Tibial nerve (tissue), 4 donors: ENCODE measurements around the gene PKP4. TPM values are rescaled to one million over a fixed set of nuclear protein-coding genes. Genes with fewer than 3 reads are reported as not detected.
A peak's percentile ranks its signal among the peaks of the same experiment; 100 is the strongest.

Experiments
- DNase-seq, 2 donors: peaks; one replicate each; pipeline ENCODE4 v3.0.0-alpha.2; 2019; ENCODE audit warnings: low spot score in 2 of 2
- H3K27ac ChIP-seq, 4 donors: fragments of 200-600 bp; sonication (generic) in 3 of 4; one replicate each; pipeline ENCODE4 v1.5.1; 2017 to 2019; ENCODE audit warnings: mild to moderate bottlenecking in 1 of 4
- H3K27me3 ChIP-seq, 2 donors: fragments of 200-600 bp; sonication (generic) in 1 of 2; one replicate each; pipeline versions ENCODE4 v1.5.1 to v1.6.0; 2017 to 2019
- H3K36me3 ChIP-seq, 3 donors: fragments of 200-600 bp; sonication (generic); one replicate each; pipeline ENCODE4 v1.5.1; 2018 to 2019
- H3K4me1 ChIP-seq, 4 donors: fragments of 200-600 bp; sonication (generic) in 3 of 4; one replicate each; pipeline ENCODE4 v1.5.1; 2017 to 2019
- H3K4me3 ChIP-seq, 4 donors: fragments of 200-600 bp; sonication (generic) in 3 of 4; one replicate each; pipeline ENCODE4 v1.5.1; 2017 to 2019; ENCODE audit warnings: mild to moderate bottlenecking in 1 of 4, moderate library complexity in 1 of 4
- H3K9me3 ChIP-seq, 4 donors: fragments of 200-600 bp; sonication (generic) in 3 of 4; one replicate each; pipeline ENCODE4 v1.5.1; 2017 to 2019
- EP300 ChIP-seq, 2 donors: sonication (generic); formaldehyde crosslinking; IDR thresholded peaks; one replicate each; pipeline ENCODE4 v1.6.1; 2017; ENCODE audit warnings: antibody characterized with exemption in 2 of 2, mild to moderate bottlenecking in 1 of 2
- POLR2A ChIP-seq, 2 donors: fragments of 450-650 bp; IDR thresholded peaks; one replicate each; pipeline ENCODE4 v1.6.1; 2017; ENCODE audit warnings: antibody characterized with exemption in 2 of 2, mild to moderate bottlenecking in 2 of 2, moderate library complexity in 2 of 2
- WGBS, 2 donors: methylation state at CpG; one replicate each; pipeline ENCODE4 v1.1.5; 2018; 5-methylcytosine and 5-hydroxymethylcytosine counted together
- total RNA-seq, 4 donors: library from RNA; depleted of rRNA; stranded (reverse); fragments of >200 nt; gene quantifications; one replicate each; pipeline ENCODE4 v1.1.0, GENCODE V29; 2016
- TF ChIP-seq, protein P1 (sequence below), 5 experiments: fragments of 200-600 bp in 3 of 5; fragments of 450-650 bp in 2 of 5; sonication (generic) in 3 of 5; IDR thresholded peaks; one replicate each; pipeline ENCODE4 v1.5.1; 2016 to 2019; ENCODE audit warnings: antibody characterized with exemption in 5 of 5, mild to moderate bottlenecking in 3 of 5, moderate library complexity in 2 of 5

Gene PKP4, protein sequence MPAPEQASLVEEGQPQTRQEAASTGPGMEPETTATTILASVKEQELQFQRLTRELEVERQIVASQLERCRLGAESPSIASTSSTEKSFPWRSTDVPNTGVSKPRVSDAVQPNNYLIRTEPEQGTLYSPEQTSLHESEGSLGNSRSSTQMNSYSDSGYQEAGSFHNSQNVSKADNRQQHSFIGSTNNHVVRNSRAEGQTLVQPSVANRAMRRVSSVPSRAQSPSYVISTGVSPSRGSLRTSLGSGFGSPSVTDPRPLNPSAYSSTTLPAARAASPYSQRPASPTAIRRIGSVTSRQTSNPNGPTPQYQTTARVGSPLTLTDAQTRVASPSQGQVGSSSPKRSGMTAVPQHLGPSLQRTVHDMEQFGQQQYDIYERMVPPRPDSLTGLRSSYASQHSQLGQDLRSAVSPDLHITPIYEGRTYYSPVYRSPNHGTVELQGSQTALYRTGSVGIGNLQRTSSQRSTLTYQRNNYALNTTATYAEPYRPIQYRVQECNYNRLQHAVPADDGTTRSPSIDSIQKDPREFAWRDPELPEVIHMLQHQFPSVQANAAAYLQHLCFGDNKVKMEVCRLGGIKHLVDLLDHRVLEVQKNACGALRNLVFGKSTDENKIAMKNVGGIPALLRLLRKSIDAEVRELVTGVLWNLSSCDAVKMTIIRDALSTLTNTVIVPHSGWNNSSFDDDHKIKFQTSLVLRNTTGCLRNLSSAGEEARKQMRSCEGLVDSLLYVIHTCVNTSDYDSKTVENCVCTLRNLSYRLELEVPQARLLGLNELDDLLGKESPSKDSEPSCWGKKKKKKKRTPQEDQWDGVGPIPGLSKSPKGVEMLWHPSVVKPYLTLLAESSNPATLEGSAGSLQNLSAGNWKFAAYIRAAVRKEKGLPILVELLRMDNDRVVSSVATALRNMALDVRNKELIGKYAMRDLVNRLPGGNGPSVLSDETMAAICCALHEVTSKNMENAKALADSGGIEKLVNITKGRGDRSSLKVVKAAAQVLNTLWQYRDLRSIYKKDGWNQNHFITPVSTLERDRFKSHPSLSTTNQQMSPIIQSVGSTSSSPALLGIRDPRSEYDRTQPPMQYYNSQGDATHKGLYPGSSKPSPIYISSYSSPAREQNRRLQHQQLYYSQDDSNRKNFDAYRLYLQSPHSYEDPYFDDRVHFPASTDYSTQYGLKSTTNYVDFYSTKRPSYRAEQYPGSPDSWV
- 100 to 1,000 TPM in 2 of 4 donors, 10 to 100 TPM in 2; 57.8 to 100 (median 92.0) TPM for total RNA-seq

DNA sequence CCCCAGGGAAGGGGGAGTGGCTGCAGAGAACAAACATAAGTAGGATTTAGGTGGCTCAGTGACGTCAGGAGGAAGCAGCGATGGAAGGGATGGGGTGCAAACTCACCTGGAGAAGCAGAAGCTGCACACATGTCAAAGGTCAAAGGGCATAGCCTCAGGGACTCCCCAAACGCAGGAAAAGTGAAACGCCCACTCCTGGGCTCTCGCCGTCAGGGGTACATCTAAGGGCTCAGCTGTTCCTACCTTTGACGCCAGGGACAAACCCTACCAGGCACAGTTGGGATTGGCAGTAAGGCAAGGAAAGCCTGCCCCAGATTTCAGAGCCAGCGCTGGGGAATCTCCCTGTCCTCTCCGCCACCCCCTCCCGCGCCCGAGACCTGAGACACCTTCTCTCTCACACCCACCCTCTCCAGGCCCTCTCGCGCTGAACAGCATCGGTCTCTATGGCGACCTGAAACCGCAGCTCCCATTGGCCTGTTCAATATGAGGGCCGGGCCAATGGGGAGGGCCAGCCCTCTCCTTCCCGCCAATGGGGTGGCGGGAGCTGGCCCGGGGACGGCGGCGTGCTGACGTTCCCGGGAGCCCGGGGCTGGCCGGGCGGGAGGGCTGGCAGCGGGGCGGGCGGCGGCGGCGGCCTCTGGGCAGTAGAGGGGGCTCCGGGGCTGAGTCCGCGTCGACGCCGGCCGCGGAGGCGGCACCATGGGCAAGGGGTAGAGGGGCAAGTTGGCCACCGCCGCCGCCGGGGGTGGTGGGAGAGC, at the start of gene PKP4, which contains the start of gene CCDC148:
Gene PKP4 (plus strand): TSS at position 644 of the 758 bp plus-strand sequence. CDS start 76,233 bp downstream, outside the sequence.
Gene CCDC148 (minus strand): TSS at position 445 of the 758 bp plus-strand sequence. CDS start 314 bp downstream, at position 131.
- WGBS, 2 donors: 1% methylated on average over 17 to 23 of the region's 48 CpGs
- peak; percentile 74 to 76 for DNase-seq
- peak within 1 kb of the TSS; percentile 87 to 100 (median 94) for H3K4me3 ChIP-seq
- H3K27me3 ChIP-seq: no peaks in the 10 kb centered on the region
- no peaks in the 10 kb centered on the region for H3K36me3 ChIP-seq
- H3K9me3 ChIP-seq: no peaks in the 10 kb centered on the region
- peak; percentile 43 to 72 for TF ChIP-seq POLR2A (IDR thresholded peaks at IDR 0.05)
- no peak for TF ChIP-seq EP300 (IDR thresholded peaks at IDR 0.05)
- TF ChIP-seq, protein P1, sequence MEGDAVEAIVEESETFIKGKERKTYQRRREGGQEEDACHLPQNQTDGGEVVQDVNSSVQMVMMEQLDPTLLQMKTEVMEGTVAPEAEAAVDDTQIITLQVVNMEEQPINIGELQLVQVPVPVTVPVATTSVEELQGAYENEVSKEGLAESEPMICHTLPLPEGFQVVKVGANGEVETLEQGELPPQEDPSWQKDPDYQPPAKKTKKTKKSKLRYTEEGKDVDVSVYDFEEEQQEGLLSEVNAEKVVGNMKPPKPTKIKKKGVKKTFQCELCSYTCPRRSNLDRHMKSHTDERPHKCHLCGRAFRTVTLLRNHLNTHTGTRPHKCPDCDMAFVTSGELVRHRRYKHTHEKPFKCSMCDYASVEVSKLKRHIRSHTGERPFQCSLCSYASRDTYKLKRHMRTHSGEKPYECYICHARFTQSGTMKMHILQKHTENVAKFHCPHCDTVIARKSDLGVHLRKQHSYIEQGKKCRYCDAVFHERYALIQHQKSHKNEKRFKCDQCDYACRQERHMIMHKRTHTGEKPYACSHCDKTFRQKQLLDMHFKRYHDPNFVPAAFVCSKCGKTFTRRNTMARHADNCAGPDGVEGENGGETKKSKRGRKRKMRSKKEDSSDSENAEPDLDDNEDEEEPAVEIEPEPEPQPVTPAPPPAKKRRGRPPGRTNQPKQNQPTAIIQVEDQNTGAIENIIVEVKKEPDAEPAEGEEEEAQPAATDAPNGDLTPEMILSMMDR (IDR thresholded peaks at IDR 0.05): peak in 4 of 5 experiments; percentile 20 to 58 (median 40)
- H3K4me1 ChIP-seq: peaks cover 0 to 36% (median 7%) of the 10 kb centered on the region in 4 donors
- H3K27ac ChIP-seq: peak within 1 kb of the TSS; percentile 89 to 94 (median 94)

DNA sequence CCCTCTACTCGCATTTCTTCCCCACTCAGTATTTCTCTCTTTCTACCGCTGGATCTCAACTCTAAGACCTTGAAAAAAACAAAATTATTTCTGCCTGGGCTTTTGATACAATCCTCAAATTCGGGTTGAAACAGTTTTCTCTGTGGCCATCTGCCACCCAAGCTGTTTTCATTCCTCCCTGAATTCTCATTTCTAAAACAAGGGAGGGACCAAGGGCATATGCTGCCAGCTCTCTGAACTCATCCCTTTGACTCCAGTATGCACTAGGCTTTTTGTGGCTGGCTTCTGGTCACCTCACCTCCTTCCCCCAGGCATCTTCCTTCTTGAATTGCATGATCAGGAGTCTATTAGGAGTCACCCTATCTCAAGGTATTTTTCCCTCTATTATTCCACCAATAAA, 49.7 kb upstream of the PKP4 start:
- WGBS, 2 donors: 75% methylated on average over 3 of the region's 3 CpGs

DNA sequence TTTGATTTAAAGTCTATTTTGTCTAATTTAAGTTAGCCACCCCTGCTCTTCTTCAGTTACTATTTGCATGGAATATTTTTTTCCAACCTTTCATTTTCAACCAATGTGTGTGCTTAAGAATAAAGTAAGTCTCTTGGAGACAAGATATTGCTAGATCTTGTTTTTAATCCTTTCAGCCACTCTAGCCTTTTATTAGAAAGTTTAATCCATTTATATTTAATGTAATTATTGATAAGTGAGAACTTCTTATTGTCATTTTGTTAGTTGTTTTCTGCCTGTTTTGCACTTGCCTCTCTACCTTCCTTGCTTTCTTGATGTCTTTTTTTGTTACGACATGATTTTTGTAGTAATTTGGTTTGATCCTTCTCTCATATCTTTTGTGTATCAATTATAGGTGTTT, 46.6 kb upstream of the PKP4 start:
- Histone ChIP-seq H3K4me3 (no peak overlapping the region), H3K27me3 (no peaks in the 10 kb centered on the region), H3K9me3 (peaks cover 0 to 24% (median 2%) of the 10 kb centered on the region in 4 donors), H3K36me3 (no peaks in the 10 kb centered on the region), H3K4me1 (no peaks in the 10 kb centered on the region), H3K27ac (no peak overlapping the region)
- TF ChIP-seq, protein P1 (IDR thresholded peaks at IDR 0.05): no peak
- TF ChIP-seq EP300 (IDR thresholded peaks at IDR 0.05) (no peak), POLR2A (IDR thresholded peaks at IDR 0.05) (no peak)
- no peak for DNase-seq
- 100% methylated on average over 1 of the region's 1 CpG for WGBS, 2 donors

More for the DNA sequence above, 49.7 kb upstream of the PKP4 start:
- Histone ChIP-seq H3K27ac (no peak overlapping the region), H3K27me3 (no peaks in the 10 kb centered on the region), H3K9me3 (peaks cover 0 to 21% (median 2%) of the 10 kb centered on the region in 4 donors), H3K4me3 (no peak overlapping the region), H3K4me1 (peaks cover 0 to 9% (median 0%) of the 10 kb centered on the region in 4 donors), H3K36me3 (no peaks in the 10 kb centered on the region)
- no peak for DNase-seq
- TF ChIP-seq EP300 (IDR thresholded peaks at IDR 0.05): no peak
- TF ChIP-seq, protein P1 (IDR thresholded peaks at IDR 0.05): no peak
- no peak for TF ChIP-seq POLR2A (IDR thresholded peaks at IDR 0.05)

DNA sequence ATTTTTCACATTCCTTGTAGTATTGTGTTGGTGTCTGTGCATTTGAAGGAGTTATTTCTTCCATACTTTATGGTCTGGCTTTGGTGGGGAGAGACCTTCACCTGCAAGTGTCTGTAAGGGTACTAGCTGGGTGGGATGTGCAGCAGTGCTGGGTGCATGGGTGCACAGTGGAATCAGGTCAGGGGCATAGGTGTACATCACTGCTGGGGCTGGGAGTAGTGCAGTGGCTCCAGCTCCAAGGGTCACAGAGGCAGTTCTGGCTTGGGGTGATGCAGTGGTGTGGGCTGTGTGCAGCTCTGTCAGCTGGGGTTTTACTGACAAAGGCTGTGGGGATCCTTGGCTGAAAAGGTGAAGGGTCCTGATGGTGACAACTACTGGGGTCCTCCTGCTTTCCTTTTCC, 45.0 kb upstream of the PKP4 start:
- TF ChIP-seq EP300 (IDR thresholded peaks at IDR 0.05) (no peak), POLR2A (IDR thresholded peaks at IDR 0.05) (no peak)
- TF ChIP-seq, protein P1 (IDR thresholded peaks at IDR 0.05): no peak
- Histone ChIP-seq H3K27ac (no peak overlapping the region), H3K27me3 (no peaks in the 10 kb centered on the region), H3K9me3 (peaks cover 0 to 37% (median 2%) of the 10 kb centered on the region in 4 donors), H3K4me1 (no peaks in the 10 kb centered on the region), H3K4me3 (no peak overlapping the region), H3K36me3 (no peaks in the 10 kb centered on the region)
- no peak for DNase-seq
